Tongue (tissue), 2 donors: Measurements from ENCODE around the gene RNF207. TPM values are rescaled to one million over a fixed set of nuclear protein-coding genes. Genes with fewer than 3 reads are reported as not detected.
A peak's percentile ranks its signal among the peaks of the same experiment; 100 is the strongest.

Source experiments
- DNase-seq: peaks from one replicate; pipeline ENCODE4 v3.0.0-alpha.2; 2015
- total RNA-seq: library from RNA; depleted of rRNA; stranded (reverse); fragments of >200 nt; gene quantifications from one replicate; pipeline ENCODE4 v1.2.3, GENCODE V29; 2014

Gene RNF207
- total RNA-seq, 1 donor from 2014 or later, result 22.0 TPM

DNA sequence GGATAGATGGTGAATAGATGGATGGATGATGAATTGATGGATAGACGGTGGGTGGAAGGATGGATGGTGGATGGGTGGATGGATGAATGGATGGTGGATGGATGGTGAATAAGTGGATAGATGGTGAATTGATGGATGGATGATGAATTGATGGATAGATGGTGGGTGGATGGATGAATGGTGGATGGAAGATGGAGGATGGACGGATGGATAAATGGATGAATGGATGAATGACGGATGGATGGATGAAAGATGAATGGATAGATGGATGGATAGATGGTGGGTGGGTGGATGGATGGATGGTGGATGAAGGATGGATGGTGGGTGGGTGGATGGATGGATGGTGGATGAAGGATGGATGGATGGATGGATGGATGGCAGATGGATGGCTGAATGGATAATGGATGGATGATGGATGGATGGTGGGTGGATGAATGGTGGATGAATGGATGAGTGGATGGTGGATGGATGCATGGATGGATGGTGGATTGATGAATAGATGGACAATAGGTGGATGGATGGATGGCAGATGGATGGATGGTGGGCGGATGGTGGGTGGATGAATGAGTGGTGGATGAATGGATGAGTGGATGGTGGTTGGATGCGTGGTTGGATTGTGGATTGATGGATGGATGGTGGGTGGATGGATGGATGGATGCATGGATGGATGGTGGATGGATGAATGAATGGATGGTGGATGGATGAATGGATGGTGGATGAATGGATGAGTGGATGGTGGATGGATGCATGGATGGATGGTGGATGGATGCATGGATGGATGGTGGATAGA is 31.1 kb upstream of the RNF207 start:
- DNase-seq, result no peak

- DNase-seq, result no peak
Observed at GRCh38 chr1:6175411-6175828, 30.5 kb upstream of the RNF207 start.

DNA sequence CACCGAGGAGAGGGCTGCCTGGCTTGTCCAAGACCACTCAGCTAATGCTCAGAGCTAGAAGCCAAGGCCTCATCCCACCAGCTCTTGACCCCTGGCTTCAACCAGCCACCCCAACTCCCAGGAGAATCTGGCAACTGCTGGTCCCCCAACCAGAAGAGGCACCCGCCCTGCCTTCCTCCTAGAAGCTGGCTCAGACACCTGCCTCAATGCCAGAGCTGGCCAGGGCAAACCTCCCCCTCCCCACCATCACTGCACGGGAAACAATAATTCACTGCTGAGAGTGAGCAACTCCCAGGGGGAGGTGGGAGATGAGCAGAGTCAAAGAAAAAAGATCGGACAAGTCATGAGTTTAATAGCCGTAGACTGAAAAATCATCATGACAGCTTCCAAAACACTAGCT is 29.1 kb upstream of the RNF207 start:
- DNase-seq, result no peak

DNA sequence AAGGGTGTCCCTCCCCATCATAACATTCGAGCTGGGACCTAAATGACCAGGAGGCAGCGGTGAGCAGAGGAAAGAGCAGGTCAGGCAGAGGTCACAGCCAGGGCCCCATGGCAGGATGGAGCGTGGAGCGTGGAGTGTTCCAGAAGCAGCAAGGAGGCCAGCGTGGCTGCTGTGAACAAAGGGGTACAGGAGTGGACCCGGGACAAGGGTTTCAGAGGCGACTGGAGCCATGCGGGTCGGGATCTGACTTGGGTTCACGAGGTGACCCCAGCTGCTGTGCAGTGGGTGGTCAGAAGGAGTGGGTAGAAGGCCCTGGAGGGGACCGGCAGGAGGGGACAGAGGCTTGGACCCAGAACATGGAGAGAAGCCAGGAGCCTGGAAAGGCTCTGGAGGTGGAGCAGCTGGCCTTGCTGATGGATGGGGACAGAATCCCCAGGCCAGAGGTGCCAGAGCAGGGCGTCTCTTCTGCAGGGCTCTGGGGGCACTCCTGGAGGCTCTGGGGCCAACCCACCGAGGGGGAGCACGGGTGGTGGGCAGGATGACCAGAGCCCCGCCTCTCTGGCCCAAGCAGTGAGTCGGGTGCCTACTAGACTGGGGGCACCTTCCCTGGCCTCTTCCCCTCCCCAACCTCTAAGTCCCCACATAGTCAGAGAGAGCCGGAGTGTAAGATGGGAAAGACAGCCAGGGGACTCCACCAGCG is 28.1 kb upstream of the RNF207 start:
- DNase-seq, result no peak

- DNase-seq, result no peak
Observed at GRCh38 chr1:6178751-6179563, 27.0 kb upstream of the RNF207 start.

- no peak for DNase-seq
Observed at GRCh38 chr1:6179564-6180175, 26.2 kb upstream of the RNF207 start.

GRCh38 chr1:6180268-6180706 is 25.6 kb upstream of the RNF207 start, which contains the start of gene CHD5:
TSS of gene CHD5 (minus strand) at chr1:6180321. CDS start at chr1:6180023, 298 bp downstream.
- no peak for DNase-seq

DNA sequence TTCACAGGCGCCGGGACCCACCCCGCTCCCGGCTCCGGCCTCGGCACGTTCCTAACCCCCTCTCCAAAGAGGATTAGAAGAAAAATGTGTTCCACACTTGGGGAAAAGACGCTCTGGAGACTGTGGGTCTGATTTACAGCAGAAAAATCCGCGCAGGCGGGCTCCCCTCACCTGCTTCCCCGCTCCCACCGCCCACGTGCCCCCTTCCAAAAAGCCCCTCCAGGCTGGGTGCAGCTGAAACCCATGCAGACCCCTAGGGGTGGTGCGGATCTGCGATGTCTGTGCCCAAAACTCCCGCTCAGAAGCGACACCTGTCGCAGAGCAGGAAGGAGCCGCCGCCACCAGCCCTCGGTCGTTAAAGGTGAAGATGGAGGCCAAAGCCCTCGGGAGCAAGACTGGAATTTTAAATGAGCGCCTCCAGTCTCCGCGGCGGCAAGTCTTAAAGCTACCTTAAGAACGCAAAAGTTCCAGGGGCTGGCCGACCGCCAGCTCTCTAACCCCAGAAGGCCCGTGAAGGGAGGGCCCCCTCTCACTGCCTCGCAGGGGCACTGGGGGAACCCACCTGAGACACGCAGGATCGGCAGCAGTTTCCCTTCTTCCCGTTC is 25.1 kb upstream of the RNF207 start:
- no peak for DNase-seq

GRCh38 chr1:6181347-6181770 is 24.6 kb upstream of the RNF207 start:
- no peak for DNase-seq

GRCh38 chr1:6183520-6183989 is 22.4 kb upstream of the RNF207 start:
- DNase-seq, result no peak

DNA sequence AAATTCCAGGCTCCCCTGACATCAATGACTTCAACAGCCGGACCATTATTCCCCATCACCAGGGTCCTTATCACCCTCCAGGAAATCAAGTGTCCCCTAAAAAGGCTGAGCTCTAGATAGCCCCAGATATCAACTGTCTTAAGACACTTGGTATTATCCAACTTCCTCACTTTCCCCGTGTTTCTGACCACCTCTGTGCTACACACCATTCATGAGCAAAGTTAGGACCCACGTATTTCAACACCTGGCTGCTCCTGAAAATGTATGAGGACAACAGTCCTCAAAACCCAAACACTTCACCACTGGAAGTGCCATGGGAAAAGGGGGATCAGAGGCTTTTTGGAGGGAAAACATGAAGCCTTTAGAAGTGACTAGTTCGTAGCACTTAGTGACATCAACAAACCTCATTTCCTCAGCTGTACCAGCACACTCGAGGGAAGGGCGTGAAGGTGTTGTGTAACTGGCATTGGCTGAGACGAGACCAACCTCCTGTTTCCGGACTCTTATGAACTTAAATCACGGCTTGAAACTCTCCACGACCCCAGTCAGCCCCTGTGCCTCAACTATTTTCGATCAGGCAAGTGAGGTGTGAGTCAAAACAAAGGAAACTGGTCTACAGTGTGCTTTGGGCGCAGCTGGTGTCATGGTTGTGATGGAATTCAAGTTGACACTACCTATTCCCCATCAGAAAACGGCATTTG is 21.7 kb upstream of the RNF207 start:
- no peak for DNase-seq

GRCh38 chr1:6185151-6185550 is 20.8 kb upstream of the RNF207 start:
- no peak for DNase-seq

- DNase-seq, result no peak
Observed at GRCh38 chr1:6185635-6186382, 20.1 kb upstream of the RNF207 start.

DNA sequence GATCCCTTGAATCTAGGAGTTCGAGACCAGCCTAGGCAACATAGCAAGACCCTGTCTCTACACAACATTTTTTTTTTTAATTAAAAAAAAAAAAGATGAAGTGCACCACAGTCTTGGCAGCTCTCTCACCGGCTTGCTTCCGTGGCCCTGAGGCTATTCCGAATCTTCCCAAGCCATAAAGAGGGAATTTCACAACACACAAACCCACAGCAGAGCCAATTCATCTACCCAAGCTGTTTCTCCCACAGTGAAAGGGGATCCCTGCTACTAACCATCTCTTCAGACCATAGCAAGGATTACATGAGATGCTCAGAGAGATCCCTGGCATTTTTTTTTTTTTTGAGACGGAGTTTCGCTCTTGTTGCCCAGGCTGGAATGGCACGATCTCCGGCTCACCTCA is 17.5 kb upstream of the RNF207 start:
- DNase-seq, result no peak

GRCh38 chr1:6191968-6192367 is 14.0 kb upstream of the RNF207 start:
- no peak for DNase-seq

- DNase-seq, result no peak
Observed at GRCh38 chr1:6197746-6198427, 8.0 kb upstream of the RNF207 start.

GRCh38 chr1:6198646-6199297 is 7.1 kb upstream of the RNF207 start:
- DNase-seq, result no peak

DNA sequence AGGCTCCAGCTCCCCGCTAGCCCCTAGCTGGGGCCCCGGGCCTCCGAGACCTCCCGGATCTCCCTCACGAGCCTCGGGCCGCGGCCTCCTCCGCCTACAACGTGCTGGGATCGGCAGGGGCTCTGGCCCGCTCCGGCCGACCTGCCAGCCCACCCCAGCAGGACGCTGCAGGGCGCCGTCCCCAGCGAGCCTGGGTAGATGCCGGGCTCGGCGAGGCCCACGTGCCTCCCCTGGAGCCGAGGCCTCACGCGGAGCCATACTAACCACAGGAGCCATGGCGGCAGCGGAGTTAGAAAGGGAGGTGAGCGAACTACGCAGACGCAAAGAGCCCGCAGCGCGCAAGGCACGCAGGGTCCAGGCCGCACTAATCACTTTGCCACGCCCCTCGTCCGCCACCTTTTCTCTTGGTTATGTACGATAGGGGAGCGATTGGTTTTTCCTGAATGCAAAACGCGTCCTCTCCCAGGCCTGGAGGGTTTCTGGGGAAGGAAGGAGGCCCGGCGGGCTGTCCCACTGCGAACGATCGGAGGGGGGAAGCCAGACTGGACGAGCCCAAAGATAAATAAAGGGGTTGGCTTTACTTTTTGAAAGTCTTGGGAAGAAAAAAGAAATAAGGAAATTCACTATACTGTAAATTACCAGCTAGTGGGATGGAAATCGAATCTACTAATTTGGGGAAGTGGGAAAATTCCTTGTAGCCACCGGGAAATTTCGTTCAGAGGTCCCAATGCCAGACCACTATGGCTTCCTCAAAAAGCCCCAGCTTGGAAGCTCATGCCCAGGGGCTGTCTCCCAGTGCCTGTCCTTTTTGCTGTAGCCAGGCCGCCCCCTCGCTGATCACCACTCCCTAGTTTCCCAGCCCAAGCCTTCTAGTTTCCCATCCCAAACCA is 6.4 kb upstream of the RNF207 start, which contains the start of gene RPL22:
Gene RPL22 (minus strand): TSS at position 298 of the 890 bp plus-strand sequence. CDS start 22 bp downstream, at position 276.
- peak; percentile 100 for DNase-seq
